Left lung (tissue), 10 donors: ENCODE measurements around the gene TPK1. TPM values are rescaled to one million over a fixed set of nuclear protein-coding genes. Genes with fewer than 3 reads are reported as not detected.
"Not testable (repeated sequence)": the region's sequence is repeated elsewhere in the genome, so short reads cannot be mapped to it uniquely, and the experiment has no call there.

Source experiments
- ATAC-seq: fragments of 200-7000 bp; cut with Tn5 transposase; one replicate; pipeline ENCODE4 v1.9.1; 2020; ENCODE audit warnings: moderate library complexity
- DNase-seq, 4 donors: peaks; one replicate each; pipeline ENCODE4 v3.0.0-alpha.2; 2013 to 2020
- H3K27ac ChIP-seq, 2 donors: fragments of 200-600 bp; sonication (generic) in 1 of 2; one replicate each; pipeline versions ENCODE4 v1.5.0 to v1.8.0; 2020 to 2021
- H3K27me3 ChIP-seq, 2 donors: fragments of 200-600 bp; sonication (generic) in 1 of 2; one replicate each; pipeline versions ENCODE4 v1.5.0 to v1.8.0; 2020 to 2021
- H3K36me3 ChIP-seq, 2 donors: fragments of 200-600 bp; sonication (generic) in 1 of 2; one replicate each; pipeline versions ENCODE4 v1.5.0 to v1.8.0; 2020 to 2021
- H3K4me1 ChIP-seq, 2 donors: fragments of 200-600 bp; one replicate each; pipeline ENCODE4 v1.8.0; 2021
- H3K4me3 ChIP-seq, 2 donors: fragments of 200-600 bp; sonication (generic) in 1 of 2; one replicate each; pipeline versions ENCODE4 v1.5.0 to v1.8.0; 2020 to 2021; ENCODE audit warnings: mild to moderate bottlenecking in 1 of 2
- H3K9me3 ChIP-seq, 2 donors: fragments of 200-600 bp; sonication (generic) in 1 of 2; one replicate each; pipeline versions ENCODE4 v1.5.0 to v1.8.0; 2020 to 2021
- intact Hi-C, 2 donors: fragments of 100-400 bp; cut with DNase I; formaldehyde crosslinking; loops; one replicate each; pipeline versions ENCODE4 v1.11.2 to v1.14.2; 2022
- polyA plus RNA-seq, 6 donors: library from polyadenylated mRNA; unstranded; fragments of 120-200 nt; gene quantifications; one replicate each; pipeline ENCODE4 v1.2.1, GENCODE V29; 2013; ENCODE audit not compliant: insufficient read length in 6 of 6
- total RNA-seq, 2 donors: library from RNA; stranded (reverse); fragmentation: NEBNext Ultra II Directional; extraction: Animal tissue kit (Norgen Biotek cat#: 25700); gene quantifications; one replicate each; pipeline ENCODE4 v1.2.1, GENCODE V29; 2021
- TF ChIP-seq, protein P1 (sequence below), 2 donors: fragments of 200-600 bp; sonication (generic) in 1 of 2; IDR thresholded peaks; one replicate each; pipeline versions ENCODE4 v1.5.0 to v1.8.0; 2021; ENCODE audit warnings: antibody characterized with exemption in 2 of 2
- donor health status: DM: no; HTN: yes; CAD: no.
- donor health status: DM: no; HTN: no; CAD: no.

Gene TPK1
- total and polyA plus RNA-seq, 8 donors, result 4.1 to 15.5 (median 4.8) TPM

DNA sequence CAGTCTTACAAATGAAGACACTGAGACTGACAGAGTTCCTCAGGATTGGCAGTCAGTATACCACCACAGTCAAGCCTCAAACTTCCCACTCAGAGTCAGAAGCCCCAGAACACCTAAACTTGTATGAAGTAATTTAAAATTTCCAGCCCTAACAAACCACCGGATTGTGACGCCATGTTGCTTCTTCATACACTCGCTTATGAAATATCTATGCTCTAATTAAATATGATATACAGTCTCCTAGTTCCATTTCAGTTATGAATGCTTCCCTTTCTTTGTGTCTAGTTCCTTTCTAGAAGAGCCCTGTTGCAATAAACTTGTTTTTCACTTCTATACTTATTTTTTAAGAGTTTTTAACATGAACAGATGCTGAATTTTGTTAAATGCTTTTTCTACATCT, 260.4 kb downstream of the TPK1 start:
- no peak for ATAC-seq

DNA sequence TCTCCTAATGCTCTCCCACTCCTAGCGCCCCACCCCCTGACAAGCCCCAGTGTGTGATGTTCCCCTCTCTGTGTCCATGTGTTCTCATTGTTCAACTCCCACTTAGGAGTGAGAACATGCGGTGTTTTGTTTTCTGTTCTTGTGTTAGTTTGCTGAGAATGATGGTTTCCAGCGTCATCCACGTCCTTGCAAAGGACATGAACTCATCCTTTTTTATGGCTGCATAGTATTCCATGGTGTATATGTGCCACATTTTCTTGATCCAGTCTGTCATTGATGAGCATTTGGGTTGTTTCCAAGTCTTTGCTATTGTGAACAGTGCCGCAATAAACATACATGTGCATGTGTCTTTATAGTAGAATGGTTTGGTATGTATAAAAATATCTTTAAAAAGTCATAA, 261.1 kb downstream of the TPK1 start:
- intact Hi-C loops, ATAC-seq: not testable (repeated sequence)

More for the DNA sequence above, 260.4 kb downstream of the TPK1 start:
- Histone ChIP-seq H3K4me3 (no peak overlapping the region), H3K9me3 (no peaks in the 10 kb centered on the region), H3K27me3 (no peaks in the 10 kb centered on the region), H3K4me1 (no peaks in the 10 kb centered on the region), H3K36me3 (no peaks in the 10 kb centered on the region), H3K27ac (no peak overlapping the region)
- no peak for DNase-seq
- TF ChIP-seq, protein P1, sequence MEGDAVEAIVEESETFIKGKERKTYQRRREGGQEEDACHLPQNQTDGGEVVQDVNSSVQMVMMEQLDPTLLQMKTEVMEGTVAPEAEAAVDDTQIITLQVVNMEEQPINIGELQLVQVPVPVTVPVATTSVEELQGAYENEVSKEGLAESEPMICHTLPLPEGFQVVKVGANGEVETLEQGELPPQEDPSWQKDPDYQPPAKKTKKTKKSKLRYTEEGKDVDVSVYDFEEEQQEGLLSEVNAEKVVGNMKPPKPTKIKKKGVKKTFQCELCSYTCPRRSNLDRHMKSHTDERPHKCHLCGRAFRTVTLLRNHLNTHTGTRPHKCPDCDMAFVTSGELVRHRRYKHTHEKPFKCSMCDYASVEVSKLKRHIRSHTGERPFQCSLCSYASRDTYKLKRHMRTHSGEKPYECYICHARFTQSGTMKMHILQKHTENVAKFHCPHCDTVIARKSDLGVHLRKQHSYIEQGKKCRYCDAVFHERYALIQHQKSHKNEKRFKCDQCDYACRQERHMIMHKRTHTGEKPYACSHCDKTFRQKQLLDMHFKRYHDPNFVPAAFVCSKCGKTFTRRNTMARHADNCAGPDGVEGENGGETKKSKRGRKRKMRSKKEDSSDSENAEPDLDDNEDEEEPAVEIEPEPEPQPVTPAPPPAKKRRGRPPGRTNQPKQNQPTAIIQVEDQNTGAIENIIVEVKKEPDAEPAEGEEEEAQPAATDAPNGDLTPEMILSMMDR (IDR thresholded peaks at IDR 0.05), result no peak
- intact Hi-C loops, result no loop called here

GRCh38 chr7:144568233-144568632, 267.6 kb downstream of the TPK1 start:
- intact Hi-C loops, result no loop called here
- no peaks in the 10 kb centered on the region for H3K36me3 ChIP-seq
- DNase-seq (no peak), ATAC-seq (no peak)
- no peaks in the 10 kb centered on the region for H3K4me1 ChIP-seq
- no peaks in the 10 kb centered on the region for H3K9me3 ChIP-seq
- TF ChIP-seq, protein P1 (IDR thresholded peaks at IDR 0.05), result no peak
- H3K27ac ChIP-seq, result no peak overlapping the region
- H3K4me3 ChIP-seq, result no peak overlapping the region
- H3K27me3 ChIP-seq, result no peaks in the 10 kb centered on the region

More for the DNA sequence above, 261.1 kb downstream of the TPK1 start:
- not testable (repeated sequence) for H3K4me1 ChIP-seq, H3K4me3 ChIP-seq, H3K27me3 ChIP-seq, H3K27ac ChIP-seq, H3K9me3 ChIP-seq, H3K36me3 ChIP-seq
- peak in 1 of 4 donors; percentile 13 for DNase-seq

DNA sequence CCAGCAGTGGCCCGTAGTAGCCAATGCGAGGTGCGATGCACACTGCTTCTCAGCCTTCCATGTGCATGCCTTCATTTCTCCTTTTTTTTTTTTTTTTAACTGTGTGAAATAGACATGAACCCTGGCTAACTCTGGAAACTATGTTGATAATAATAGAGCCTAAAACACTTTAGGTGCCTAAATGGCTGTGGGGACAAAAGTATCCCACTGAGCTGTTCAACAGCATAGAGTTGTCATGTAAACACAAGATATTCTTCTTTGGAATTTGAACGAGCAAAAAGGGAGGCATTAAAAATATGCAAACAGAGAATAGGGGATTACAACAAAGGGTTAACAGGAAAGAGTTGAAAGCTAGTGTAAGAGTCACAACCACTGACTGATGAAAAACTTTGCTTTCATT, 270.3 kb downstream of the TPK1 start:
- no peak overlapping the region for H3K4me3 ChIP-seq
- H3K27me3 ChIP-seq, result no peaks in the 10 kb centered on the region
- H3K9me3 ChIP-seq, result no peaks in the 10 kb centered on the region
- DNase-seq (no peak), ATAC-seq (no peak)
- no peak overlapping the region for H3K27ac ChIP-seq
- TF ChIP-seq, protein P1 (IDR thresholded peaks at IDR 0.05), result no peak
- H3K36me3 ChIP-seq, result no peaks in the 10 kb centered on the region
- intact Hi-C loops, result no loop called here
- H3K4me1 ChIP-seq, result no peaks in the 10 kb centered on the region

DNA sequence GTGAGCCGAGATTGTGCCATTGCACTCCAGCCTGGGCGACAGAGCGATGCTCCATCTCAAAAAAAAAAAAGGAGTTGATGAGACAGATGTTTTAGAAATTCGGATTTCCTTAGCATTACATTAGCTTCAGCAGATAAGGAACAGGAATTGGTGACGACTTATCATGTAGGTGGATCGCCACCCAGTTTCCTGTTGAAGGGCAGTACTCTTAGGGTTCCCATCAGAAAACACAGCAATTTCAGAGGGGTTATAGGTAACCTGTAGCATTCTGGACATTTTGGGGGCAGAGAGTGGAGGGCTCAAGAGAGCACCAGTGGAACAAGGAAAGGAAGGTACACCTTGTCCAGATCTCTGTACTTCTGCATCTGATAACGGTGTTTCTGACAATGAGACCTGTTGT, 286.0 kb downstream of the TPK1 start:
- Histone ChIP-seq H3K4me1 (no peaks in the 10 kb centered on the region), H3K9me3 (no peaks in the 10 kb centered on the region), H3K36me3 (no peaks in the 10 kb centered on the region), H3K4me3 (no peak overlapping the region), H3K27ac (no peak overlapping the region), H3K27me3 (no peaks in the 10 kb centered on the region)
- intact Hi-C loops, result no loop called here
- TF ChIP-seq, protein P1 (IDR thresholded peaks at IDR 0.05), result no peak
- no peak for ATAC-seq
- DNase-seq, result no peak

DNA sequence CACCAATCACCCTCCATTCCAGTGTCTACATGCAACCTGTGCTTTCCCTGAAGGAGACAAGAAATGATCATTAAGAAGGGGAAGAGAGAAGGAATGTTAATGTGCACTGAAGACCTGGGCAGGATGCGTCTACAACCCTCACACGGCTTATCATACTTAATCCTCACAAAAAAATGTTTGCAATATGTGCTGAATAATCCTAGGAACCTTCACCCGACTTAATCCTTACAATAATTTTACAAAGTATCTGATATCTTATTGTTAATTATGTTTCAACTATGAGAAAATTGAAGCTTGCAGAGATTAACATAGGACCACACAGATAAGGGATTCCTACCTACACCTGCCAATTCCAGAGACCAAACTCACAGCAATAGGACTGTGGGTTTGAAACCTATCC, 287.3 kb downstream of the TPK1 start:
- intact Hi-C loops, result no loop called here
- DNase-seq, result no peak
- no peak for ATAC-seq
- no peak overlapping the region for H3K27ac ChIP-seq
- TF ChIP-seq, protein P1 (IDR thresholded peaks at IDR 0.05), result no peak
- no peaks in the 10 kb centered on the region for H3K4me1 ChIP-seq
- no peaks in the 10 kb centered on the region for H3K9me3 ChIP-seq
- no peaks in the 10 kb centered on the region for H3K36me3 ChIP-seq
- no peak overlapping the region for H3K4me3 ChIP-seq
- no peaks in the 10 kb centered on the region for H3K27me3 ChIP-seq
